ENCODE measurements around the gene LRMDA. TPM values are rescaled to one million over a fixed set of nuclear protein-coding genes. Genes with fewer than 3 reads are reported as not detected.

LRMDA gene
- polyA plus RNA-seq, 3 donors: 39.8 to 59.6 (median 56.4) TPM

GRCh38 chr10:76168437-76168836 is 737.0 kb downstream of the LRMDA start:
- DNase-seq: no peak
- Histone ChIP-seq H3K4me3 (replicated peaks in 1 of 3; ENCODE audit: low read depth in 2 of 3, low read length in 3 of 3) (no peak overlapping the region), H3K9ac (ENCODE audit: insufficient read depth, low read length, poor library complexity, severe bottlenecking) (no peak overlapping the region), H3K27ac (ENCODE audit: low read depth in 1 of 2, low read length in 2 of 2) (no peak overlapping the region), H4K20me1 (ENCODE audit: insufficient read depth, low read length) (no peaks in the 10 kb centered on the region), H3K79me2 (ENCODE audit: insufficient read depth, low read length) (no peaks in the 10 kb centered on the region), H3K36me3 (replicated peaks in 1 of 2; ENCODE audit: control insufficient read depth in 1 of 2, insufficient read depth in 2 of 2, low read length in 2 of 2) (no peaks in the 10 kb centered on the region), H3K4me2 (replicated peaks; ENCODE audit: extremely low read depth, low read length, poor library complexity, severe bottlenecking) (no peak overlapping the region), H3K27me3 (ENCODE audit: control insufficient read depth in 2 of 2, insufficient read depth in 2 of 2, low read length in 2 of 2) (no peaks in the 10 kb centered on the region), H2AFZ (ENCODE audit: insufficient read depth, low read depth, low read length, poor library complexity, severe bottlenecking) (no peak overlapping the region), H3K9me3 (replicated peaks in 1 of 2; ENCODE audit: control insufficient read depth in 1 of 2, insufficient read depth in 1 of 2, low read length in 2 of 2) (peaks cover 7 to 11% of the 10 kb centered on the region in 2 donors), H3K4me1 (ENCODE audit: control insufficient read depth in 1 of 2, insufficient read depth in 2 of 2, low read length in 2 of 2) (no peaks in the 10 kb centered on the region)
- intact Hi-C loops (cut with micrococcal nuclease): no loop called here
- Mint-ChIP-seq H3K4me3 (no peak overlapping the region), H3K9me3 (peaks cover 0 to 21% (median 13%) of the 10 kb centered on the region in 7 donors), H3K27ac (no peak overlapping the region), H3K27me3 (ENCODE audit: low read depth in 3 of 3) (no peaks in the 10 kb centered on the region), H3K36me3 (peaks cover 0 to 8% of the 10 kb centered on the region in 2 donors), H3K4me1 (no peaks in the 10 kb centered on the region)
- WGBS (ENCODE audit: insufficient coverage): 100% methylated on average over 1 of the region's 1 CpG
- TF ChIP-seq, protein P1, sequence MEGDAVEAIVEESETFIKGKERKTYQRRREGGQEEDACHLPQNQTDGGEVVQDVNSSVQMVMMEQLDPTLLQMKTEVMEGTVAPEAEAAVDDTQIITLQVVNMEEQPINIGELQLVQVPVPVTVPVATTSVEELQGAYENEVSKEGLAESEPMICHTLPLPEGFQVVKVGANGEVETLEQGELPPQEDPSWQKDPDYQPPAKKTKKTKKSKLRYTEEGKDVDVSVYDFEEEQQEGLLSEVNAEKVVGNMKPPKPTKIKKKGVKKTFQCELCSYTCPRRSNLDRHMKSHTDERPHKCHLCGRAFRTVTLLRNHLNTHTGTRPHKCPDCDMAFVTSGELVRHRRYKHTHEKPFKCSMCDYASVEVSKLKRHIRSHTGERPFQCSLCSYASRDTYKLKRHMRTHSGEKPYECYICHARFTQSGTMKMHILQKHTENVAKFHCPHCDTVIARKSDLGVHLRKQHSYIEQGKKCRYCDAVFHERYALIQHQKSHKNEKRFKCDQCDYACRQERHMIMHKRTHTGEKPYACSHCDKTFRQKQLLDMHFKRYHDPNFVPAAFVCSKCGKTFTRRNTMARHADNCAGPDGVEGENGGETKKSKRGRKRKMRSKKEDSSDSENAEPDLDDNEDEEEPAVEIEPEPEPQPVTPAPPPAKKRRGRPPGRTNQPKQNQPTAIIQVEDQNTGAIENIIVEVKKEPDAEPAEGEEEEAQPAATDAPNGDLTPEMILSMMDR (IDR thresholded peaks at IDR 0.05): no peak

GRCh38 chr10:76169246-76169645 is 737.8 kb downstream of the LRMDA start:
- Histone ChIP-seq H3K27me3 (ENCODE audit: control insufficient read depth in 2 of 2, insufficient read depth in 2 of 2, low read length in 2 of 2) (no peaks in the 10 kb centered on the region), H3K4me2 (replicated peaks; ENCODE audit: extremely low read depth, low read length, poor library complexity, severe bottlenecking) (no peak overlapping the region), H3K27ac (ENCODE audit: low read depth in 1 of 2, low read length in 2 of 2) (no peak overlapping the region), H3K79me2 (ENCODE audit: insufficient read depth, low read length) (no peaks in the 10 kb centered on the region), H3K9ac (ENCODE audit: insufficient read depth, low read length, poor library complexity, severe bottlenecking) (no peak overlapping the region), H3K9me3 (replicated peaks in 1 of 2; ENCODE audit: control insufficient read depth in 1 of 2, insufficient read depth in 1 of 2, low read length in 2 of 2) (peaks cover 7 to 11% of the 10 kb centered on the region in 2 donors), H2AFZ (ENCODE audit: insufficient read depth, low read depth, low read length, poor library complexity, severe bottlenecking) (no peak overlapping the region), H3K36me3 (replicated peaks in 1 of 2; ENCODE audit: control insufficient read depth in 1 of 2, insufficient read depth in 2 of 2, low read length in 2 of 2) (no peaks in the 10 kb centered on the region), H3K4me1 (ENCODE audit: control insufficient read depth in 1 of 2, insufficient read depth in 2 of 2, low read length in 2 of 2) (no peaks in the 10 kb centered on the region), H4K20me1 (ENCODE audit: insufficient read depth, low read length) (no peaks in the 10 kb centered on the region), H3K4me3 (replicated peaks in 1 of 3; ENCODE audit: low read depth in 2 of 3, low read length in 3 of 3) (no peak overlapping the region)
- H3K27ac Mint-ChIP-seq: no peak overlapping the region
- peaks cover 0 to 8% of the 10 kb centered on the region in 2 donors for H3K36me3 Mint-ChIP-seq
- H3K27me3 Mint-ChIP-seq (ENCODE audit: low read depth in 3 of 3): no peaks in the 10 kb centered on the region
- TF ChIP-seq, protein P1 (IDR thresholded peaks at IDR 0.05): no peak
- 100% methylated on average over 1 of the region's 2 CpGs for WGBS (ENCODE audit: insufficient coverage)
- H3K4me1 Mint-ChIP-seq: no peaks in the 10 kb centered on the region
- peaks cover 0 to 25% (median 13%) of the 10 kb centered on the region in 7 donors for H3K9me3 Mint-ChIP-seq
- H3K4me3 Mint-ChIP-seq: no peak overlapping the region
- intact Hi-C loops (cut with micrococcal nuclease): no loop called here
- no peak for DNase-seq

All from CD14-positive monocyte (primary cell).